Endothelial cell of hepatic sinusoid (primary cell): ENCODE data around the gene CCDC85C.
"Not testable (repeated sequence)": the region's sequence is repeated elsewhere in the genome, so short reads cannot be mapped to it uniquely, and the experiment has no call there.

ENCODE experiments used
- in situ Hi-C: cut with HindIII; loops from 2 replicates; pipeline ENCODE4 v1.10.0; 2017; ENCODE audit warnings: low sequenced_read_pairs

The CCDC85C gene

GRCh38 chr14:99603471-99604277 is at the start of gene CCDC85C:
TSS of gene CCDC85C (minus strand) at chr14:99604207. CDS start at chr14:99603959, 248 bp downstream.
- in situ Hi-C loops: no loop called here

- in situ Hi-C loops: no loop called here
These were observed 48.1 kb upstream of the CCDC85C start for GRCh38 chr14:99651953-99652746.

DNA sequence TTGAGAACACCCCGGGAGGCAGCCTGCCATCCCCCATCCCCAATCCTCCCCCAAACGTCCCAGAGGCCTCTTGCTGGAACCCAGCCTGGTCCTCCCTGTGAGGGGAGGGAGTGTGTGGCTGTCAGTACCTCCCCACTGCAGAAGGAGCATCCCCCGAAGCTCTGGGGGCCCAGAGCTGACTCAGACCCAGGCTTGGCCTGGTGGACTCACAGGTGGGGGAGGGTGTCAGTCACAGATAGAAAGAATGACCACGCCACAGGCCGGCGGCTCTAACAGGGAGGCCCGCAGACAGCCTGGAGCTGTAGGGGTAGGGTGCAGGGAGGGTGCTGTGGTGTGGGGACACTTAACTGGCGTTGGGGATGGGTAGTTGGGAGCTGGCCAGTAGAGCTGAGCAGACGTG is 46.2 kb upstream of the CCDC85C start:
- in situ Hi-C loops: no loop called here

- in situ Hi-C loops: no loop called here
These were observed 45.6 kb upstream of the CCDC85C start for GRCh38 chr14:99649643-99650042.

GRCh38 chr14:99649219-99649618 is 45.2 kb upstream of the CCDC85C start:
- in situ Hi-C loops: no loop called here

GRCh38 chr14:99648027-99648784 is 44.2 kb upstream of the CCDC85C start:
- in situ Hi-C loops: no loop called here

GRCh38 chr14:99647411-99647810 is 43.4 kb upstream of the CCDC85C start:
- in situ Hi-C loops: no loop called here

- in situ Hi-C loops: no loop called here
These were observed 41.8 kb upstream of the CCDC85C start for GRCh38 chr14:99645545-99646505.

GRCh38 chr14:99644723-99645544 is 40.9 kb upstream of the CCDC85C start, which contains the start of gene HHIPL1:
TSS of gene HHIPL1 (plus strand) at chr14:99645129. CDS start at chr14:99645208, 79 bp downstream.
- in situ Hi-C loops: no loop called here

- in situ Hi-C loops: no loop called here
These were observed 40.1 kb upstream of the CCDC85C start for GRCh38 chr14:99644035-99644587.

DNA sequence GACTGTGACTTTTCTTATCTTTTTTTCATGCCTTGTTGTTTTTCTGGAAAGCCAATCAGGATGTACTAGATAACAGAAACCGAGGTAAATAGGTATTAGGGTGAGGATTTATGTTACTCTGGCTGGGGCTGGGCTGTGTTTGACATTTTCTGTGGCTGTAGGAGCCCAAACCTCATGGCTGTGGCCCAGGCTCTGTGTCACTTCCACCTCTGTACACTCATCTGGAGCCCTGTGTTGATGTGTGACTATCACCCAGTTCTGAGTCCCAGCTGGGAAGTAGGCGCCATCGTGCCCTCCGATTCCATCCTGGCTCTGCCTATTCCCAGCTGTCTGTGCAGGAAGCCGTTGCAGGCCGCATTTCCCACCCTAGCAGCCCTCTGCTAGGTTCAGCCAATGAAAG is 39.3 kb upstream of the CCDC85C start:
- in situ Hi-C loops: no loop called here

DNA sequence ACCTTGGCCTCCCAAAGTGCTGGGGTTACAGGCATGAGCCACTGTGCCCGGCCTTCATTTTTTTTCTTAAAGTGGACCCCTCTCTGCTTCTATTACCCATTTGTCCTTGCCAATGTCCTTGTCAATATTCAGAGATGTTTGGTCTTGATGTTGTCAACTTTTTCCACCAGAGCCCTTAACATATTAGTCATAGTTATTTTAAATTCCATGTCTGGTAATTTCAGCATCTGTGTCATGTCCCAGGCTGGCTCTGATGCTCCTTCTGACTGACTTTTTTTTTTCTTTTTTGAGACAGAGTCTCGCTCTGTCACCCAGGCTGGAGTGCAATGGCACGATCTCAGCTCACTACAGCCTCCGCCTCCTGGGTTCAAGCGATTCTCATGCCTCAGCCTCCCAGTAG is 38.8 kb upstream of the CCDC85C start:
- in situ Hi-C loops: not testable (repeated sequence)

GRCh38 chr14:99637624-99638023 is 33.6 kb upstream of the CCDC85C start:
- in situ Hi-C loops: no loop called here

DNA sequence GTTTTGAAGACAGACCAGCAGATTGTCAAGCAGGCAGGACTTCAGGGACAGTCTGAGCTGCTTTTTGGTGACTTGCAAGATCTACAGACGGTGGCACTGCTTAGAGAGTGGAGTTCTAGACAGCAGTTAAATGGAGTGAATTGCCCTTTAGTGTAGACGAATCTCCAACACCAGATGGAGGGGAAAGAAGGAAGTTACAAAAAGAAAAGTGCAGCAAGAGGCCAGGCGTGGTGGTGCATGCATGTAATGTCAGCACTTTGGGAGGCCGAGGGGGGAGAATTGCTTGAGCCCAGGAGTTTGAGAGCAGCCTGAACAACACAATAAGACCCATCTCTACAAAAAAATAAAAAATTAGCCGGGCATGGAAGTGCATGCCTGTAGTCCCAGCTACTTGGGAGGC is 32.5 kb upstream of the CCDC85C start:
- in situ Hi-C loops: no loop called here

DNA sequence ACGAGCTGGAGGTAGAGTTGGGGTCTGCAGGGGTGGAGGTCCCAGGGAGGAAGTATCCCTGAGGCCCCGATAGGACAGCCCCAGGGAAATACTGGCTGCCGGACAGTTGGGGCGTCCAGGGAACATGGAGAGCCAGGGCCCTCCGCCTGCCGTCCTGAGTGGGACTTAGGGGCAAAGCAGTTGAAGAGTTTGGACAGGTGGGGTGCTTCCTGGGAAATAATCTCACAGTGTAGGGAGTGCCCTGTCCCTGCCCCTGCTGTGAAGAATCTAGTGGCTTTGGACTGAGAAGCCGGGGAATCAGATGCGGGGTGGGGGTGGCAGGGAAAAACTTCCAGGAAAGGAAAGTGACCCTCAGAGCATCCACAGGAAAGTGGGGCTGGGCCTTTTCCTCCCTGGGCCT is 31.1 kb upstream of the CCDC85C start:
- in situ Hi-C loops: no loop called here

GRCh38 chr14:99634443-99634842 is 30.4 kb upstream of the CCDC85C start:
- in situ Hi-C loops: no loop called here

GRCh38 chr14:99633918-99634317 is 29.9 kb upstream of the CCDC85C start:
- in situ Hi-C loops: no loop called here

GRCh38 chr14:99633141-99633540 is 29.1 kb upstream of the CCDC85C start:
- in situ Hi-C loops: no loop called here
